GM12878 (cell line): ENCODE measurements around the gene SLAMF1. TPM values are rescaled to one million over a fixed set of nuclear protein-coding genes. Genes with fewer than 3 reads are reported as not detected.
A peak's percentile ranks its signal among the peaks of the same experiment; 100 is the strongest.

ENCODE experiments used
- ATAC-seq: fragments of 200-7000 bp; cut with Tn5 transposase; 3 replicates; pipeline ENCODE4 v1.9.1; 2020; ENCODE audit warnings: mild to moderate bottlenecking, moderate library complexity
- BruUV-seq: library from RNA; stranded (reverse); fragments of 400-500 nt; replicated peaks from 2 replicates; lab custom pipeline; 2021; lab: Mats Ljungman, UMichigan
- CTCF ChIA-PET: fragments of 300-600 bp; sonication (Branson Sonifier 250); formaldehyde crosslinking; extraction: SDS; loops from one replicate; lab custom pipeline; 2021; ENCODE audit warnings: inconsistent platforms; lab: Yijun Ruan, JAX
- POLR2A ChIA-PET: fragments of 350-600 bp; formaldehyde crosslinking; extraction: SDS; loops from one replicate; lab custom pipeline; 2021; ENCODE audit warnings: inconsistent platforms; lab: Charles Lee
- RAD21 ChIA-PET: fragments of 300-600 bp; sonication (Branson Sonifier 250); formaldehyde crosslinking; loops from one replicate; lab custom pipeline; 2023; ENCODE audit warnings: antibody characterized with exemption; ENCODE audit not compliant: unreplicated experiment; lab: Charles Lee
- SMC1A ChIA-PET: fragments of 300-600 bp; sonication (Branson Sonifier 250); formaldehyde crosslinking; loops from one replicate; lab custom pipeline; 2023; ENCODE audit not compliant: unreplicated experiment, uncharacterized antibody; lab: Charles Lee
- DNase-seq: peaks from one replicate; pipeline ENCODE4 v3.0.0-alpha.2; 2011; ENCODE audit warnings: low read depth, low spot score
- FAIRE-seq: peaks from 3 replicates; lab custom pipeline; 2011; peaks lifted over from hg19 to GRCh38; lab: Jason Lieb, UNC
- H2AFZ ChIP-seq: 2 replicates; pipeline ENCODE4 v1.6.0; 2011; ENCODE audit warnings: low read depth, low read length, control low read depth; ENCODE audit not compliant: control insufficient read depth
- H3K27ac ChIP-seq: 2 replicates; pipeline ENCODE4 v1.5.1; 2011; ENCODE audit warnings: control low read depth; ENCODE audit not compliant: control insufficient read depth, insufficient read depth
- H3K27me3 ChIP-seq, 2 experiments: replicated peaks in 1 of 2; 2 replicates each; pipeline versions ENCODE4 v1.6.0 to v1.6.1; 2011; ENCODE audit warnings: low read length in 1 of 2; ENCODE audit not compliant: control insufficient read depth in 2 of 2, insufficient read depth in 2 of 2
- H3K36me3 ChIP-seq, 2 experiments: 2 replicates each; pipeline ENCODE4 v1.5.1; 2011; ENCODE audit warnings: low read length in 1 of 2; ENCODE audit not compliant: control insufficient read depth in 2 of 2, insufficient read depth in 2 of 2
- H3K4me1 ChIP-seq: 2 replicates; pipeline ENCODE4 v1.6.1; 2011; ENCODE audit warnings: mild to moderate bottlenecking, low read length, moderate library complexity, mixed read lengths; ENCODE audit not compliant: control insufficient read depth, insufficient read depth
- H3K4me2 ChIP-seq: 2 replicates; pipeline ENCODE4 v1.6.0; 2011; ENCODE audit warnings: control low read depth; ENCODE audit not compliant: control insufficient read depth, insufficient read depth
- H3K4me3 ChIP-seq: fragments of 200-600 bp; sonication (generic); 2 replicates; pipeline ENCODE4 v1.5.1; 2016
- H3K79me2 ChIP-seq: 2 replicates; pipeline ENCODE4 v1.6.0; 2011; ENCODE audit warnings: low read length; ENCODE audit not compliant: control insufficient read depth, insufficient read depth
- H3K9ac ChIP-seq: 2 replicates; pipeline ENCODE4 v1.8.0; 2011; ENCODE audit warnings: low read length, control low read depth, mixed read lengths; ENCODE audit not compliant: control insufficient read depth, insufficient read depth
- H3K9me3 ChIP-seq: replicated peaks from 3 replicates; pipeline ENCODE4 v1.5.1; 2011; ENCODE audit warnings: mild to moderate bottlenecking, low read length; ENCODE audit not compliant: control insufficient read depth, insufficient read depth
- H4K20me1 ChIP-seq: 2 replicates; pipeline ENCODE4 v1.6.0; 2011; ENCODE audit not compliant: control insufficient read depth, insufficient read depth
- ATF2 ChIP-seq: IDR thresholded peaks from 2 replicates; pipeline ENCODE4 v1.6.1; 2012; ENCODE audit warnings: low read length, inconsistent platforms
- ETV6 ChIP-seq, 2 experiments: fragments of 450-650 bp in 1 of 2; IDR thresholded peaks in 1 of 2; conservative IDR thresholded peaks in 1 of 2; 2 replicates each; pipeline ENCODE4 v1.6.1; 2014; ENCODE audit warnings: antibody characterized with exemption in 1 of 2, borderline replicate concordance in 1 of 2, low read depth in 1 of 2, mild to moderate bottlenecking in 1 of 2, moderate library complexity in 1 of 2
- EZH2 ChIP-seq: IDR thresholded peaks from 2 replicates; pipeline ENCODE4 v1.6.1; 2012; ENCODE audit warnings: low read depth, mild to moderate bottlenecking, control low read depth, inconsistent platforms, low read length, borderline replicate concordance; ENCODE audit not compliant: control insufficient read depth
- HDAC2 ChIP-seq: fragments of 200-600 bp; sonication (generic); IDR thresholded peaks from 2 replicates; pipeline ENCODE4 v1.6.1; 2017
- JUND ChIP-seq: IDR thresholded peaks from 2 replicates; pipeline ENCODE4 v1.6.1; 2012; ENCODE audit warnings: low read depth, mild to moderate bottlenecking, low read length, improper control_type of control experiment, moderate library complexity
- MTA3 ChIP-seq: IDR thresholded peaks from 2 replicates; pipeline ENCODE4 v1.6.1; 2012; ENCODE audit warnings: low read length, inconsistent platforms, borderline replicate concordance
- NR2C2 ChIP-seq: IDR thresholded peaks from 2 replicates; pipeline ENCODE4 v1.6.1; 2011; ENCODE audit warnings: borderline replicate concordance, low read depth; ENCODE audit not compliant: control insufficient read depth, insufficient read length
- PBX3 ChIP-seq: IDR thresholded peaks from 2 replicates; pipeline ENCODE4 v1.6.1; 2011; ENCODE audit warnings: mild to moderate bottlenecking, low read depth, low read length, moderate library complexity; ENCODE audit not compliant: insufficient replicate concordance
- RAD21 ChIP-seq: IDR thresholded peaks from 2 replicates; pipeline ENCODE4 v1.6.1; 2011; ENCODE audit warnings: mild to moderate bottlenecking, low read depth, low read length, moderate library complexity; ENCODE audit not compliant: insufficient read depth
- RELA ChIP-seq: fragments of 450-650 bp; IDR thresholded peaks from 2 replicates; pipeline ENCODE4 v1.8.0; 2014; ENCODE audit warnings: borderline replicate concordance; ENCODE audit not compliant: partially characterized antibody
- RUNX3 ChIP-seq: IDR thresholded peaks from 2 replicates; pipeline ENCODE4 v1.6.1; 2012; ENCODE audit warnings: low read length, inconsistent platforms
- SMARCA5 ChIP-seq: fragments of 450-650 bp; IDR thresholded peaks from 2 replicates; pipeline ENCODE4 v1.6.1; 2017; ENCODE audit warnings: mild to moderate bottlenecking
- YY1 ChIP-seq: IDR thresholded peaks from 2 replicates; pipeline ENCODE4 v1.6.1; 2011; ENCODE audit warnings: low read depth, mild to moderate bottlenecking, low read length
- ZNF217 ChIP-seq: fragments of 450-650 bp; IDR thresholded peaks from 2 replicates; pipeline ENCODE4 v1.6.1; 2017; ENCODE audit warnings: antibody characterized with exemption, mild to moderate bottlenecking
- WGBS: methylation state at CpG from one replicate; pipeline ENCODE4 v1.1.6; 2016; ENCODE audit warnings: low lambda C conversion rate; ENCODE audit not compliant: insufficient replicate concordance, insufficient coverage; ENCODE audit errors: missing lambda C conversion rate; 5-methylcytosine and 5-hydroxymethylcytosine counted together
- in situ Hi-C: fragments of 300-500 bp; cut with MboI; formaldehyde crosslinking; loops from 9 replicates; pipeline ENCODE4 v1.14.3; 2018; ENCODE audit warnings: mixed read lengths
- intact Hi-C: fragments of 100-400 bp; cut with micrococcal nuclease; formaldehyde crosslinking; loops from one replicate; pipeline ENCODE4 v1.14.2; 2022; ENCODE audit not compliant: unreplicated experiment
- polyA plus RNA-seq, 11 experiments: library from polyadenylated mRNA; depleted of rRNA in 4 of 11; unstranded in 6 of 11; stranded (reverse) in 5 of 11; fragments of >200 nt; fragmentation: Nextera tagmentation in 4 of 11; fragmentation: Illumina TruSeq in 1 of 11; extraction: Ambion mirVana in 4 of 11; extraction: Trizol in 1 of 11; gene quantifications; 1 replicate in 1 of 11; 2 replicates in 10 of 11; pipeline versions ENCODE4 v1.2.1 to v1.2.3, GENCODE V29; 2011 to 2016; ENCODE audit warnings: inconsistent platforms in 2 of 11, missing spikeins in 2 of 11, low read depth in 1 of 11
- total RNA-seq, 4 experiments: library from RNA; depleted of rRNA in 3 of 4; stranded (reverse); fragments of >200 nt in 3 of 4; fragmentation: Illumina TruSeq in 1 of 4; extraction: Trizol in 1 of 4; gene quantifications; 2 replicates each; pipeline versions ENCODE4 v1.2.1 to v1.2.3, GENCODE V29; 2013 to 2021

Gene SLAMF1
- total and polyA plus RNA-seq, 10 of the 15 experiments (the other 5 are each of a cell fraction or from before 2014, with no cell fraction given) = 87.3 to 260 (median 131) TPM

- 50% methylated on average over 3 of the region's 3 CpGs for WGBS
Measured at GRCh38 chr1:160656737-160657136, 9.9 kb upstream of the SLAMF1 start.

More at GRCh38 chr1:160656737-160657136, 9.9 kb upstream of the SLAMF1 start:
- peak overlapping the region; percentile 62 for H3K4me2 ChIP-seq
- POLR2A ChIA-PET = interaction anchor here (0.7 to 9.0 kb wide), 5 partner anchors 9 to 119 kb away, joined by 3 to 61 read pairs (median 5); no protein-coding TSS in a partner anchor
- SMC1A ChIA-PET = interaction anchor here (1.0 to 12.3 kb wide), 4 partner anchors 8 to 28 kb away, joined by 3 to 187 read pairs (median 8); no protein-coding TSS in a partner anchor
- H3K9ac ChIP-seq = no peak overlapping the region
- TF ChIP-seq MTA3 (no peak), HDAC2 (no peak), JUND (no peak), PBX3 (no peak), RAD21 (no peak), EZH2 (no peak), NR2C2 (no peak), ZNF217 (no peak), YY1 (no peak), RELA (no peak), SMARCA5 (no peak), ETV6 (conservative IDR thresholded peaks at IDR 0.05 in 1 of 2, IDR thresholded peaks at IDR 0.05 in 1 of 2; ENCODE audit: borderline replicate concordance in 1 of 2, low read depth in 1 of 2) (0 out of 4 replicates have a peak, but pooled peaks of 1 of the 2 experiments have one; percentile 32), RUNX3 (peak; percentile 44; the same call in 1 of the 2 replicates), ATF2 (0 out of 2 replicates have a peak, but pooled peaks have one; percentile 27)
- peak overlapping the region; percentile 76 for H3K27ac ChIP-seq
- in situ Hi-C loops = no loop called here
- DNase-seq (no peak), ATAC-seq (peak; percentile 40), FAIRE-seq (no peak)
- BruUV-seq = no TSS peak
- H3K4me3 ChIP-seq = no peak overlapping the region
- H3K9me3 ChIP-seq = no peaks in the 10 kb centered on the region; the same call in 1 of the 3 replicates
- no peaks in the 10 kb centered on the region for H4K20me1 ChIP-seq
- RAD21 ChIA-PET = interaction anchor here (0.7 to 1.3 kb wide), 5 partner anchors 8 to 111 kb away, joined by 3 to 8 read pairs (median 3); no protein-coding TSS in a partner anchor
- intact Hi-C loops = no loop called here
- peaks cover 64% of the 10 kb centered on the region for H3K4me1 ChIP-seq
- peaks cover 28% of the 10 kb centered on the region for H3K79me2 ChIP-seq
- no peak overlapping the region for H2AFZ ChIP-seq
- H3K27me3 ChIP-seq = no peaks in the 10 kb centered on the region
- H3K36me3 ChIP-seq = no peaks in the 10 kb centered on the region
- CTCF ChIA-PET = interaction anchor here (1.9 kb wide), 1 partner anchor 19 kb away, joined by 5 read pairs; no protein-coding TSS in a partner anchor
